ENCODE data around the gene ATXN7L1. TPM values are rescaled to one million over a fixed set of nuclear protein-coding genes. Genes with fewer than 3 reads are reported as not detected.

ATXN7L1 gene
- total and polyA plus RNA-seq, 2 donors (not counting 1 experiment from before 2014, with no cell fraction given) = 7.1 to 40.6 TPM

GRCh38 chr7:105872491-105872890, 3.9 kb downstream of the ATXN7L1 start:
- Histone ChIP-seq H3K9ac (ENCODE audit: low read length) (no peak overlapping the region), H3K4me3 (ENCODE audit: control extremely low read depth in 1 of 5, extremely low read depth in 1 of 5, insufficient read depth in 1 of 5, low read depth in 2 of 5, low read length in 4 of 5) (no peak overlapping the region), H3K36me3 (replicated peaks in 1 of 2; ENCODE audit: control extremely low read depth in 1 of 2, control insufficient read depth in 1 of 2, extremely low read depth in 1 of 2, insufficient read depth in 2 of 2, low read length in 1 of 2) (no peaks in the 10 kb centered on the region), H3K79me2 (ENCODE audit: control insufficient read depth, insufficient read depth, low read length) (no peaks in the 10 kb centered on the region), H4K20me1 (ENCODE audit: control insufficient read depth, insufficient read depth, low read length, poor library complexity, severe bottlenecking) (no peaks in the 10 kb centered on the region), H2AFZ (ENCODE audit: insufficient read depth, low read depth, low read length, poor library complexity, severe bottlenecking) (no peak overlapping the region), H3K27me3 (replicated peaks in 1 of 4; ENCODE audit: control extremely low read depth in 1 of 4, control insufficient read depth in 3 of 4, insufficient read depth in 4 of 4, low read length in 3 of 4) (peaks cover 0 to 13% (median 5%) of the 10 kb centered on the region in 4 experiments), H3K4me1 (ENCODE audit: control insufficient read depth in 2 of 2, insufficient read depth in 2 of 2, low read length in 2 of 2) (peaks cover 10 to 13% of the 10 kb centered on the region in 2 donors), H3K9me3 (ENCODE audit: control extremely low read depth in 1 of 3, control insufficient read depth in 2 of 3, insufficient read depth in 1 of 3, low read length in 2 of 3) (no peaks in the 10 kb centered on the region), H3K27ac (ENCODE audit: low read length in 2 of 2) (no peak overlapping the region), H3K4me2 (replicated peaks; ENCODE audit: low read depth, low read length, poor library complexity, severe bottlenecking) (no peak overlapping the region)
- Mint-ChIP-seq H3K9me3 (ENCODE audit: insufficient read depth) (no peaks in the 10 kb centered on the region), H3K4me1 (peaks cover 14% of the 10 kb centered on the region), H3K4me3 (no peak overlapping the region), H3K27me3 (no peaks in the 10 kb centered on the region), H3K27ac (no peak overlapping the region)
- ChIA-PET CTCF (no interaction called here), POLR2A (no interaction called here)
- ATAC-seq (ENCODE audit: low read depth) (no peak), DNase-seq (no peak)
- intact Hi-C loops (cut with micrococcal nuclease) = no loop called here
- no CpG with 5 or more reads among the region's 5 CpGs for WGBS (ENCODE audit: insufficient coverage)
- TF ChIP-seq, protein P1, sequence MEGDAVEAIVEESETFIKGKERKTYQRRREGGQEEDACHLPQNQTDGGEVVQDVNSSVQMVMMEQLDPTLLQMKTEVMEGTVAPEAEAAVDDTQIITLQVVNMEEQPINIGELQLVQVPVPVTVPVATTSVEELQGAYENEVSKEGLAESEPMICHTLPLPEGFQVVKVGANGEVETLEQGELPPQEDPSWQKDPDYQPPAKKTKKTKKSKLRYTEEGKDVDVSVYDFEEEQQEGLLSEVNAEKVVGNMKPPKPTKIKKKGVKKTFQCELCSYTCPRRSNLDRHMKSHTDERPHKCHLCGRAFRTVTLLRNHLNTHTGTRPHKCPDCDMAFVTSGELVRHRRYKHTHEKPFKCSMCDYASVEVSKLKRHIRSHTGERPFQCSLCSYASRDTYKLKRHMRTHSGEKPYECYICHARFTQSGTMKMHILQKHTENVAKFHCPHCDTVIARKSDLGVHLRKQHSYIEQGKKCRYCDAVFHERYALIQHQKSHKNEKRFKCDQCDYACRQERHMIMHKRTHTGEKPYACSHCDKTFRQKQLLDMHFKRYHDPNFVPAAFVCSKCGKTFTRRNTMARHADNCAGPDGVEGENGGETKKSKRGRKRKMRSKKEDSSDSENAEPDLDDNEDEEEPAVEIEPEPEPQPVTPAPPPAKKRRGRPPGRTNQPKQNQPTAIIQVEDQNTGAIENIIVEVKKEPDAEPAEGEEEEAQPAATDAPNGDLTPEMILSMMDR (IDR thresholded peaks at IDR 0.05) = no peak
- no peak for TF ChIP-seq EZH2 (IDR thresholded peaks at IDR 0.05; ENCODE audit: borderline replicate concordance, insufficient read depth, low read depth, low read length, poor library complexity, severe bottlenecking)

- no peak for TF ChIP-seq EZH2 (IDR thresholded peaks at IDR 0.05; ENCODE audit: borderline replicate concordance, insufficient read depth, low read depth, low read length, poor library complexity, severe bottlenecking)
- TF ChIP-seq, protein P1 (IDR thresholded peaks at IDR 0.05) = no peak
- H3K79me2 ChIP-seq (ENCODE audit: control insufficient read depth, insufficient read depth, low read length) = no peaks in the 10 kb centered on the region
- 79% methylated on average over 3 of the region's 3 CpGs for WGBS (ENCODE audit: insufficient coverage)
- H3K4me3 ChIP-seq (ENCODE audit: control extremely low read depth in 1 of 5, extremely low read depth in 1 of 5, insufficient read depth in 1 of 5, low read depth in 2 of 5, low read length in 4 of 5) = no peak overlapping the region
- H3K9me3 Mint-ChIP-seq (ENCODE audit: insufficient read depth) = no peaks in the 10 kb centered on the region
- no peaks in the 10 kb centered on the region for H3K9me3 ChIP-seq (ENCODE audit: control extremely low read depth in 1 of 3, control insufficient read depth in 2 of 3, insufficient read depth in 1 of 3, low read length in 2 of 3)
- intact Hi-C loops (cut with micrococcal nuclease) = no loop called here
- peaks cover 3 to 5% of the 10 kb centered on the region in 2 donors for H3K4me1 ChIP-seq (ENCODE audit: control insufficient read depth in 2 of 2, insufficient read depth in 2 of 2, low read length in 2 of 2)
- CTCF ChIA-PET = no interaction called here
- H4K20me1 ChIP-seq (ENCODE audit: control insufficient read depth, insufficient read depth, low read length, poor library complexity, severe bottlenecking) = no peaks in the 10 kb centered on the region
- DNase-seq (no peak), ATAC-seq (ENCODE audit: low read depth) (no peak)
- no peaks in the 10 kb centered on the region for H3K27me3 Mint-ChIP-seq
- H3K9ac ChIP-seq (ENCODE audit: low read length) = no peak overlapping the region
- H3K27ac Mint-ChIP-seq = no peak overlapping the region
- no peaks in the 10 kb centered on the region for H3K36me3 ChIP-seq (replicated peaks in 1 of 2; ENCODE audit: control extremely low read depth in 1 of 2, control insufficient read depth in 1 of 2, extremely low read depth in 1 of 2, insufficient read depth in 2 of 2, low read length in 1 of 2)
- no peak overlapping the region for H3K27ac ChIP-seq (ENCODE audit: low read length in 2 of 2)
- POLR2A ChIA-PET = no interaction called here
- H3K4me3 Mint-ChIP-seq = no peak overlapping the region
- peaks cover 0 to 6% (median 1%) of the 10 kb centered on the region in 4 experiments for H3K27me3 ChIP-seq (replicated peaks in 1 of 4; ENCODE audit: control extremely low read depth in 1 of 4, control insufficient read depth in 3 of 4, insufficient read depth in 4 of 4, low read length in 3 of 4)
- H2AFZ ChIP-seq (ENCODE audit: insufficient read depth, low read depth, low read length, poor library complexity, severe bottlenecking) = no peak overlapping the region
- H3K4me1 Mint-ChIP-seq = peaks cover 6% of the 10 kb centered on the region
- H3K4me2 ChIP-seq (replicated peaks; ENCODE audit: low read depth, low read length, poor library complexity, severe bottlenecking) = no peak overlapping the region
These were observed 5.3 kb downstream of the ATXN7L1 start for GRCh38 chr7:105871142-105871541.
